SU-DHL-6 (cell line): Measurements from ENCODE around the gene TOLLIP.

Experiments
- H2AFZ ChIP-seq: fragments of 200-600 bp; sonication (generic); 2 replicates; pipeline ENCODE4 v1.6.1; 2014; ENCODE audit warnings: low read depth, mild to moderate bottlenecking, moderate library complexity, mixed read lengths, antibody characterized with exemption, low read length; ENCODE audit not compliant: severe bottlenecking
- H3F3A ChIP-seq: fragments of 200-600 bp; shearing (Covaris generic); 2 replicates; pipeline ENCODE4 v1.6.0; 2016; ENCODE audit warnings: antibody characterized with exemption, mild to moderate bottlenecking; ENCODE audit not compliant: insufficient read depth
- H3K27ac ChIP-seq: fragments of 200-600 bp; sonication (generic); 2 replicates; pipeline ENCODE4 v1.5.1; 2016; ENCODE audit warnings: low read depth, mild to moderate bottlenecking, low read length, moderate library complexity, mixed read lengths
- H3K27me3 ChIP-seq: fragments of 200-600 bp; sonication (generic), shearing (Covaris generic); 2 replicates; pipeline ENCODE4 v1.6.0; 2014; ENCODE audit warnings: mild to moderate bottlenecking, low read length
- H3K36me3 ChIP-seq: fragments of 200-600 bp; sonication (generic); 2 replicates; pipeline ENCODE4 v1.6.1; 2014; ENCODE audit warnings: mild to moderate bottlenecking, low read length, mixed read lengths
- H3K4me2 ChIP-seq: fragments of 300-600, 200-600 bp; shearing (Covaris generic), sonication (generic); 2 replicates; pipeline ENCODE4 v1.6.0; 2014; ENCODE audit warnings: low read length, low read depth, mild to moderate bottlenecking; ENCODE audit not compliant: poor library complexity, severe bottlenecking
- H3K4me3 ChIP-seq: fragments of 200-600 bp; sonication (generic); 2 replicates; pipeline ENCODE4 v1.5.1; 2014; ENCODE audit warnings: antibody characterized with exemption, low read length, mild to moderate bottlenecking, mixed read lengths; ENCODE audit not compliant: insufficient read depth, poor library complexity, severe bottlenecking
- H3K79me2 ChIP-seq: fragments of 200-600 bp; sonication (generic); 2 replicates; pipeline ENCODE4 v1.6.1; 2014; ENCODE audit warnings: mild to moderate bottlenecking, low read length, moderate library complexity; ENCODE audit not compliant: insufficient read depth
- H3K9ac ChIP-seq: fragments of 200-600 bp; sonication (generic); 2 replicates; pipeline ENCODE4 v1.7.0; 2014; ENCODE audit warnings: mild to moderate bottlenecking, low read length
- H3K9me2 ChIP-seq: fragments of 200-600 bp; sonication (generic); replicated peaks from 2 replicates; pipeline ENCODE4 v1.6.1; 2014; ENCODE audit warnings: low read length; ENCODE audit not compliant: insufficient read depth
- H3K9me3 ChIP-seq: fragments of 200-600 bp; sonication (generic); 2 replicates; pipeline ENCODE4 v1.6.1; 2014; ENCODE audit warnings: low read length, mixed read lengths; ENCODE audit not compliant: insufficient read depth
- H4K20me1 ChIP-seq: fragments of 200-600 bp; sonication (generic); 2 replicates; pipeline ENCODE4 v1.6.1; 2014; ENCODE audit warnings: low read depth, mild to moderate bottlenecking, antibody characterized with exemption, low read length, moderate library complexity, mixed read lengths
- CTCF ChIP-seq: fragments of 200-600 bp; sonication (generic); IDR thresholded peaks from one replicate; pipeline ENCODE4 v1.5.1; 2017; ENCODE audit warnings: antibody characterized with exemption, mild to moderate bottlenecking, low read length, moderate library complexity; ENCODE audit not compliant: insufficient read depth, poor library complexity, severe bottlenecking
- EZH2phosphoT487 ChIP-seq: fragments of 200-600 bp; sonication (generic), shearing (Covaris generic); conservative IDR thresholded peaks from 2 replicates; pipeline ENCODE4 v1.6.1; 2018; ENCODE audit warnings: mild to moderate bottlenecking, antibody characterized with exemption, low read length, moderate library complexity, mixed read lengths

Gene TOLLIP

GRCh38 chr11:1262172-1263006 is 47.0 kb downstream of the TOLLIP start:
- Histone ChIP-seq H3K4me3 (peak overlapping the region; percentile 46), H3K36me3 (no peaks in the 10 kb centered on the region), H2AFZ (peak overlapping the region; percentile 72), H3K9ac (peak overlapping the region; percentile 61), H3K79me2 (no peaks in the 10 kb centered on the region), H3K27ac (no peak overlapping the region), H3K9me2 (no peaks in the 10 kb centered on the region), H3K4me2 (peak overlapping the region; percentile 65), H3K27me3 (no peaks in the 10 kb centered on the region), H3F3A (no peaks in the 10 kb centered on the region), H4K20me1 (no peaks in the 10 kb centered on the region), H3K9me3 (peaks cover 5% of the 10 kb centered on the region; the same call in 1 of the 2 replicates)
- no peak for TF ChIP-seq EZH2phosphoT487
- no peak for TF ChIP-seq CTCF

- Histone ChIP-seq H3K27me3 (no peaks in the 10 kb centered on the region), H3K4me3 (no peak overlapping the region), H3K4me2 (peak overlapping the region; percentile 65), H3K9me3 (peaks cover 5% of the 10 kb centered on the region; the same call in 1 of the 2 replicates), H2AFZ (no peak overlapping the region), H3K9me2 (no peaks in the 10 kb centered on the region), H3K9ac (peak overlapping the region; percentile 61; the same call in 1 of the 2 replicates), H4K20me1 (no peaks in the 10 kb centered on the region), H3K36me3 (no peaks in the 10 kb centered on the region), H3F3A (no peaks in the 10 kb centered on the region), H3K27ac (no peak overlapping the region), H3K79me2 (no peaks in the 10 kb centered on the region)
- TF ChIP-seq CTCF: no peak
- TF ChIP-seq EZH2phosphoT487: no peak
Measured at GRCh38 chr11:1261241-1262071, 48.0 kb downstream of the TOLLIP start.

GRCh38 chr11:1260620-1261019 is 48.8 kb downstream of the TOLLIP start:
- Histone ChIP-seq H3K9me2 (no peaks in the 10 kb centered on the region), H3K27ac (no peak overlapping the region), H3K27me3 (no peaks in the 10 kb centered on the region), H4K20me1 (no peaks in the 10 kb centered on the region), H3F3A (no peaks in the 10 kb centered on the region), H3K36me3 (no peaks in the 10 kb centered on the region), H3K4me3 (no peak overlapping the region), H3K9me3 (peaks cover 5% of the 10 kb centered on the region; the same call in 1 of the 2 replicates), H2AFZ (no peak overlapping the region), H3K79me2 (no peaks in the 10 kb centered on the region), H3K9ac (no peak overlapping the region), H3K4me2 (no peak overlapping the region)
- TF ChIP-seq CTCF (no peak), EZH2phosphoT487 (no peak)
